IMR-90 (cell line): ENCODE results near the gene MATK. TPM values are rescaled to one million over a fixed set of nuclear protein-coding genes. Genes with fewer than 3 reads are reported as not detected.

Experiments used
- ATAC-seq: fragments of 200-7000 bp; cut with Tn5 transposase; 2 replicates; pipeline ENCODE4 v1.9.1; 2020; ENCODE audit warnings: low read depth, mild to moderate bottlenecking, moderate library complexity
- BruUV-seq: library from RNA; stranded (reverse); fragments of 400-500 nt; replicated peaks from 2 replicates; lab custom pipeline; 2021; lab: Mats Ljungman, UMichigan
- CTCF ChIA-PET: fragments of 300-600 bp; formaldehyde crosslinking; extraction: SDS; loops from one replicate; lab custom pipeline; 2021; ENCODE audit warnings: antibody characterized with exemption; lab: Yijun Ruan, JAX
- POLR2A ChIA-PET: fragments of 300-600 bp; sonication (Branson Sonifier 250); formaldehyde crosslinking; loops from one replicate; lab custom pipeline; 2022; ENCODE audit warnings: antibody characterized with exemption; ENCODE audit not compliant: unreplicated experiment; lab: Charles Lee
- DNase-seq: peaks from one replicate; pipeline ENCODE4 v3.0.0; 2013
- H2AFZ ChIP-seq: replicated peaks from 2 replicates; pipeline ENCODE3; 2013; ENCODE audit warnings: low read length, mild to moderate bottlenecking; ENCODE audit not compliant: poor library complexity
- H2AK5ac ChIP-seq: 2 replicates; pipeline ENCODE4 v1.6.1; 2013; ENCODE audit warnings: low read depth, low read length, inconsistent platforms
- H2AK9ac ChIP-seq: replicated peaks from 2 replicates; pipeline ENCODE3; 2013; ENCODE audit warnings: mild to moderate bottlenecking, low read depth, low read length, moderate library complexity; ENCODE audit not compliant: poor library complexity
- H2BK120ac ChIP-seq: 2 replicates; pipeline ENCODE4 v1.6.1; 2013; ENCODE audit warnings: low read depth, low read length, inconsistent platforms
- H2BK15ac ChIP-seq: 3 replicates; pipeline ENCODE4 v1.6.1; 2013; ENCODE audit warnings: low read depth, low read length, inconsistent platforms
- H2BK20ac ChIP-seq: 2 replicates; pipeline ENCODE4 v1.6.1; 2013; ENCODE audit warnings: low read depth, mild to moderate bottlenecking, inconsistent platforms, low read length, moderate library complexity
- H2BK5ac ChIP-seq: 2 replicates; pipeline ENCODE4 v1.6.1; 2013; ENCODE audit warnings: mild to moderate bottlenecking, low read depth, low read length, inconsistent platforms; ENCODE audit not compliant: poor library complexity, severe bottlenecking
- H3K14ac ChIP-seq: replicated peaks from 2 replicates; pipeline ENCODE4 v1.6.1; 2013; ENCODE audit warnings: low read depth, low read length, inconsistent platforms
- H3K18ac ChIP-seq: 2 replicates; pipeline ENCODE4 v1.6.1; 2013; ENCODE audit warnings: low read depth, low read length, control low read depth
- H3K23ac ChIP-seq: 2 replicates; pipeline ENCODE4 v1.6.1; 2013; ENCODE audit warnings: low read depth, low read length, inconsistent platforms
- H3K27ac ChIP-seq: 2 replicates; pipeline ENCODE4 v1.5.1; 2013; ENCODE audit warnings: mild to moderate bottlenecking, control low read depth, low read length; ENCODE audit not compliant: insufficient read depth
- H3K27me3 ChIP-seq: 2 replicates; pipeline ENCODE4 v1.6.1; 2013; ENCODE audit warnings: low read length; ENCODE audit not compliant: control insufficient read depth, insufficient read depth
- H3K36me3 ChIP-seq: 2 replicates; pipeline ENCODE4 v1.6.1; 2013; ENCODE audit warnings: low read length, mixed read lengths; ENCODE audit not compliant: control insufficient read depth, insufficient read depth
- H3K4ac ChIP-seq: 2 replicates; pipeline ENCODE4 v1.6.1; 2013; ENCODE audit warnings: low read depth, low read length, inconsistent platforms
- H3K4me1 ChIP-seq: 2 replicates; pipeline ENCODE4 v1.6.1; 2013; ENCODE audit warnings: low read length, mixed read lengths; ENCODE audit not compliant: control insufficient read depth, insufficient read depth
- H3K4me2 ChIP-seq: 2 replicates; pipeline ENCODE4 v1.6.1; 2013; ENCODE audit warnings: low read depth, mild to moderate bottlenecking, control low read depth, low read length, moderate library complexity
- H3K4me3 ChIP-seq: 2 replicates; pipeline ENCODE4 v1.5.1; 2013; ENCODE audit warnings: low read depth, mild to moderate bottlenecking, control low read depth, low read length, moderate library complexity; ENCODE audit not compliant: insufficient read depth
- H3K56ac ChIP-seq: 2 replicates; pipeline ENCODE4 v1.6.1; 2013; ENCODE audit warnings: low read length, inconsistent platforms; ENCODE audit not compliant: insufficient read depth; ENCODE audit errors: extremely low read depth
- H3K79me1 ChIP-seq, 2 experiments: 2 replicates each; pipeline ENCODE4 v1.6.1; 2013; ENCODE audit warnings: low read length in 2 of 2, inconsistent platforms in 1 of 2, low read depth in 1 of 2
- H3K9ac ChIP-seq: 2 replicates; pipeline ENCODE4 v1.6.1; 2013; ENCODE audit warnings: low read depth, low read length, control low read depth
- H3K9me1 ChIP-seq: 2 replicates; pipeline ENCODE4 v1.6.1; 2013; ENCODE audit warnings: low read length, inconsistent platforms; ENCODE audit not compliant: insufficient read depth
- H3K9me3 ChIP-seq: 2 replicates; pipeline ENCODE4 v1.6.1; 2013; ENCODE audit warnings: low read length; ENCODE audit not compliant: control insufficient read depth, insufficient read depth
- H4K20me1 ChIP-seq: 2 replicates; pipeline ENCODE4 v1.6.1; 2013; ENCODE audit warnings: low read length, inconsistent platforms; ENCODE audit not compliant: insufficient read depth
- H4K5ac ChIP-seq: 2 replicates; pipeline ENCODE4 v1.6.1; 2013; ENCODE audit warnings: mild to moderate bottlenecking, low read depth, low read length, control low read depth
- H4K8ac ChIP-seq, 2 experiments: 2 replicates each; pipeline ENCODE4 v1.6.1; 2013; ENCODE audit warnings: low read depth in 2 of 2, low read length in 2 of 2, control low read depth in 1 of 2, inconsistent platforms in 1 of 2
- H4K91ac ChIP-seq: 2 replicates; pipeline ENCODE4 v1.6.1; 2013; ENCODE audit warnings: low read depth, low read length, inconsistent platforms; ENCODE audit not compliant: insufficient read depth
- BHLHE40 ChIP-seq: fragments of 150-350 bp; IDR thresholded peaks from 2 replicates; pipeline ENCODE4 v1.6.1; 2016; ENCODE audit warnings: mild to moderate bottlenecking, low read depth, low read length
- CEBPB ChIP-seq: IDR thresholded peaks from 2 replicates; pipeline ENCODE4 v1.6.1; 2012; ENCODE audit warnings: low read depth, low read length, improper control_type of control experiment
- FOS ChIP-seq: fragments of 150-350 bp; IDR thresholded peaks from 2 replicates; pipeline ENCODE4 v1.6.1; 2016; ENCODE audit warnings: low read depth, low read length
- MXI1 ChIP-seq: IDR thresholded peaks from 2 replicates; pipeline ENCODE4 v1.6.1; 2012; ENCODE audit warnings: low read depth, mild to moderate bottlenecking, low read length, moderate library complexity, borderline replicate concordance
- NFE2L2 ChIP-seq: fragments of 150-350 bp; IDR thresholded peaks from 2 replicates; pipeline ENCODE4 v1.6.1; 2016; ENCODE audit warnings: low read depth, mild to moderate bottlenecking, low read length
- RAD21 ChIP-seq: IDR thresholded peaks from 2 replicates; pipeline ENCODE4 v1.6.1; 2012; ENCODE audit warnings: low read length, improper control_type of control experiment
- RCOR1 ChIP-seq: IDR thresholded peaks from 2 replicates; pipeline ENCODE4 v1.6.1; 2012; ENCODE audit warnings: mild to moderate bottlenecking, low read length, improper control_type of control experiment; ENCODE audit not compliant: insufficient replicate concordance
- RFX5 ChIP-seq: IDR thresholded peaks from 2 replicates; pipeline ENCODE4 v1.8.0; 2012; ENCODE audit warnings: low read depth, mild to moderate bottlenecking, low read length, moderate library complexity
- SMC3 ChIP-seq: fragments of 150-350 bp; IDR thresholded peaks from 2 replicates; pipeline ENCODE4 v1.6.1; 2016; ENCODE audit warnings: low read depth, mild to moderate bottlenecking, antibody characterized with exemption, low read length, moderate library complexity
- whole genome bisulfite sequencing, 2 experiments: methylation state at CpG; one replicate each; pipeline versions ENCODE4 v1.1.5 to v1.1.7; 2013; ENCODE audit warnings: missing lambda C conversion rate in 2 of 2; ENCODE audit not compliant: insufficient read length in 1 of 2; ENCODE audit errors: extremely low coverage in 2 of 2; 5-methylcytosine and 5-hydroxymethylcytosine counted together
- dilution Hi-C: fragments of 300-500 bp; cut with HindIII; formaldehyde crosslinking; loops from one replicate; pipeline ENCODE4 v1.14.3; 2018; ENCODE audit warnings: low sequenced_read_pairs; ENCODE audit not compliant: unreplicated experiment
- in situ Hi-C: fragments of 300-500 bp; cut with MboI; formaldehyde crosslinking; loops from 3 replicates; pipeline ENCODE4 v1.14.3; 2019; ENCODE audit warnings: low sequenced_read_pairs, inconsistent platforms, mixed read lengths
- intact Hi-C: fragments of 100-400 bp; cut with micrococcal nuclease; formaldehyde crosslinking; loops from 2 replicates; pipeline ENCODE4 v1.10.0; 2022
- polyA plus RNA-seq, 3 experiments: library from polyadenylated mRNA; depleted of rRNA; stranded (reverse); fragments of >200 nt; gene quantifications; 2 replicates each; pipeline ENCODE4 v1.2.3, GENCODE V29; 2012; ENCODE audit warnings: low replicate concordance in 1 of 3
- total RNA-seq: library from RNA; depleted of rRNA; stranded (reverse); fragments of >200 nt; gene quantifications from 2 replicates; pipeline ENCODE4 v1.2.3, GENCODE V29; 2012
- TF ChIP-seq, protein P1 (sequence below): fragments of 150-350 bp; IDR thresholded peaks from 2 replicates; pipeline ENCODE4 v1.6.1; 2016; ENCODE audit warnings: low read depth, mild to moderate bottlenecking, low read length, moderate library complexity, borderline replicate concordance

The MATK gene
- total and polyA plus RNA-seq, 2 of the 4 experiments (the other 2 are of a cell fraction), result not detected

DNA sequence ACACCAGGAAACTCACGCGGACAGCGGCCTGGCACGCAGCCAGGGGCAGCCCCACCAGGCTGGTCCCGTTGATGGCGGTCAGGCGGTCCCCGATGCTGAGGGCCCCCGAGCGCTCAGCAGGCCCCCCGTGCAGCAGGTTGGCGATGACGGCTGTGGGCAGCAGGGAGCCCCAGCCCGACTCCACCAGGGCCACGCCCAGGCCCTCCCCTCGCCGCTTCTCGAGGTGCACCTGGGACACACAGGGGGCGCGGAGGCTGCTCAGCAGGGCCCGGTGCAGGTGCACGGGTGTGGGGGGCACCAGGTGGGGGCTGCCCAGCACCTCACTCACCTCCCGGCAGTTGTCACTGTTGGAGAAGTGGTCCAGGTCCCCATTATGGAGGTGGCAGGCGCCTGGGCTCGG lies 33.7 kb downstream of the MATK start:
- no TSS peak for BruUV-seq
- no peak overlapping the region for H3K9ac ChIP-seq
- dilution Hi-C loops, result no loop called here

More for the DNA sequence above, 33.7 kb downstream of the MATK start:
- no peak overlapping the region for H4K91ac ChIP-seq
- no peak overlapping the region for H3K4ac ChIP-seq
- no peak overlapping the region for H3K14ac ChIP-seq
- no peak for ATAC-seq
- no peak overlapping the region for H3K23ac ChIP-seq
- no peak overlapping the region for H3K4me3 ChIP-seq
- no peak overlapping the region for H2BK120ac ChIP-seq
- no peaks in the 10 kb centered on the region for H3K9me1 ChIP-seq
- H2BK20ac ChIP-seq, result no peak overlapping the region
- H2AK5ac ChIP-seq, result no peak overlapping the region
- H3K27me3 ChIP-seq, result no peaks in the 10 kb centered on the region
- H3K4me1 ChIP-seq, result no peaks in the 10 kb centered on the region
- no peak for TF ChIP-seq RAD21
- TF ChIP-seq CEBPB, result no peak
- no peak for TF ChIP-seq RFX5
- no peak for TF ChIP-seq RCOR1
- no peak for TF ChIP-seq SMC3
- no peak for TF ChIP-seq BHLHE40
- TF ChIP-seq, protein P1, sequence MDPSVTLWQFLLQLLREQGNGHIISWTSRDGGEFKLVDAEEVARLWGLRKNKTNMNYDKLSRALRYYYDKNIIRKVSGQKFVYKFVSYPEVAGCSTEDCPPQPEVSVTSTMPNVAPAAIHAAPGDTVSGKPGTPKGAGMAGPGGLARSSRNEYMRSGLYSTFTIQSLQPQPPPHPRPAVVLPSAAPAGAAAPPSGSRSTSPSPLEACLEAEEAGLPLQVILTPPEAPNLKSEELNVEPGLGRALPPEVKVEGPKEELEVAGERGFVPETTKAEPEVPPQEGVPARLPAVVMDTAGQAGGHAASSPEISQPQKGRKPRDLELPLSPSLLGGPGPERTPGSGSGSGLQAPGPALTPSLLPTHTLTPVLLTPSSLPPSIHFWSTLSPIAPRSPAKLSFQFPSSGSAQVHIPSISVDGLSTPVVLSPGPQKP, result no peak
- no peak for TF ChIP-seq MXI1
- no peak for TF ChIP-seq NFE2L2
- no peak for TF ChIP-seq FOS
- no peak overlapping the region for H2BK5ac ChIP-seq
- H3K9me3 ChIP-seq, result no peaks in the 10 kb centered on the region
- in situ Hi-C loops (no loop called here), intact Hi-C loops (no loop called here)
- no peak overlapping the region for H2AFZ ChIP-seq
- POLR2A ChIA-PET, result no interaction called here
- CTCF ChIA-PET, result no interaction called here
- no peaks in the 10 kb centered on the region for H4K20me1 ChIP-seq
- H3K4me2 ChIP-seq, result no peak overlapping the region
- no peak overlapping the region for H3K56ac ChIP-seq
- H4K8ac ChIP-seq, result no peak overlapping the region
- 89% methylated on average over 18 of the region's 25 CpGs; no CpG with 5 or more reads in 1 of the 2 experiments for WGBS, 2 experiments
- no peak overlapping the region for H2AK9ac ChIP-seq
- no peak overlapping the region for H4K5ac ChIP-seq
- H3K36me3 ChIP-seq, result peaks cover 24% of the 10 kb centered on the region; the same call in 1 of the 2 replicates
- no peaks in the 10 kb centered on the region; a peak in 1 of 4 replicates for H3K79me1 ChIP-seq
- H3K18ac ChIP-seq, result no peak overlapping the region
- no peak for DNase-seq
- no peak overlapping the region for H3K27ac ChIP-seq
- H2BK15ac ChIP-seq, result no peak overlapping the region
